GM19438 (cell line): ENCODE results near the gene TRIP12.
"Not testable (repeated sequence)": the region's sequence is repeated elsewhere in the genome, so short reads cannot be mapped to it uniquely, and the experiment has no call there.

Experiments
- ATAC-seq: cut with Tn5 transposase; IDR thresholded peaks from one replicate; pipeline ENCODE4 v1.9.1; 2021; ENCODE audit warnings: low read depth; ENCODE audit not compliant: unreplicated experiment

Gene TRIP12

DNA sequence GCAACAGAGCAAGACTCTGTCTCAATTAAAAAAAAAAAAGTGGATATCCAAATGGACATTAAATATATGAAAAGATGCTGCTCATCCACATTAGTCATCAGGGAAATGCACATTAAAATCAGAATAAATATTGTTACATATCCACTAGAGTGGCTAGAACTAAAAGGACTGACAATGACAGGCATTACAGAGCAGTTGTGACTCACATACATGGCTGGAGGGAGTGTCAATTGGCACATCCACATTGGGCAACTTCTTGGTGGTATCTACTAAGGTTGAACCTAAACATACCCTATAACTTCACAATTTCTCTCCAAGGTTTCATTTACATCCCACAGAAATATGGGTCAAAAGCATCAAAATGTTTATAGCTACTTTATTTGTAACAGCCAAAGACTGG is 193.4 kb downstream of the TRIP12 start:
- ATAC-seq, result no peak

DNA sequence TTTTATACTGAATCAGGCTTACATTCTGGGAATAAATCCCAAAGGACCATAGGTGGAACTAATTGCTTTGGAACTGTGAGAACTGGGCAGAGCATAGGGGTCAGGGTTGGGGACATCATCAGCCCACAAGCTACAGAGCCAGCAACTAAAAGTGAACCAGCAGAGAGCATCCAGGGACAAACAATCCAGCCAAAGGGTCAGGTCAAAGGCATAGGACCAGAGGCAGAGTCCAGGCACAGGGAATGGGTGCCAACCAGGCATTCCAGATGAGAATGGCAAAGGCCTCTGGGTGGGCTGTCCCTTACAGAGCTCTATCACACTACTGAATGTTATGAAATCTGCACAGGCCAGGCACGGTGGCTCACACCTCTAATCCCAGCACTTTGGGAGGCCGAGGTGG is 195.2 kb downstream of the TRIP12 start:
- ATAC-seq, result no peak

DNA sequence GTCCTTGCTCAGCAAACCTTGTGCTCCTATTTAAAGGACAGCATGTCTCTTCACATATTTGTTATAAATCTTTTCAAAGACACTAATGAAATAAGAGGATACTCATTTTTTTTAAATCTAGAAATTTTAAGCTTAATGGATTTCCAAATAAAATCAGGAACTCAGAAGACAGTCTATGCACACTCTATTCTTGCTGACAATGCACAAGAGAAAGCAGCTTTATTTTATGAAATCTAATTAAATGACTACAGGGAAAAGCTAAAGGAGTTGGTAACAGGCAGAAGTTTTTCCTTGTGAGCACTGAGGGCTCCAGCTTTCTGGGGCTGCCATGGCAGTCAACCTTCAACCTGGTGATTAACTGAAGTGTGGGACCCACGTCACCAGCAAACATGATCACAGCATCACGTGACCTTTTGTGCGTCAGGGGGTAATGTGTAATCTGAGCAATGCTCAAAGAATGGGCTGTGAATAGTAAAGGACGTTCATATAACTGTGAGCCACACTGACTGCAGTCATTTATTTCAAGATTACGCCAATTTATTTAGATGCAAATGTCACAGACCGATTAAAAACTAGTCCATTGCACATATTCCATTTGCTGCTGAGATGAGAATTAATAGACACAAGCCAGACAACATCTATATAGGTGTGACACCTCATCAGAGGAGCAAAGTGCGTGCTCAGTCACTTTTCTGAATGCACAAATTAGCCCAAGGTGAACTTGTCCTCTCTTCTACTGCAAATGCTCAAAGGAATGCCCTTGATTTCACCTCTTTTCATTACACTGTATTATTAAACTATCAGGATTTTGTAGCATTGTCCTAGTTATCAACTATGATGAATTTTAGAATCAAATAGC is 195.9 kb downstream of the TRIP12 start:
- no peak for ATAC-seq

DNA sequence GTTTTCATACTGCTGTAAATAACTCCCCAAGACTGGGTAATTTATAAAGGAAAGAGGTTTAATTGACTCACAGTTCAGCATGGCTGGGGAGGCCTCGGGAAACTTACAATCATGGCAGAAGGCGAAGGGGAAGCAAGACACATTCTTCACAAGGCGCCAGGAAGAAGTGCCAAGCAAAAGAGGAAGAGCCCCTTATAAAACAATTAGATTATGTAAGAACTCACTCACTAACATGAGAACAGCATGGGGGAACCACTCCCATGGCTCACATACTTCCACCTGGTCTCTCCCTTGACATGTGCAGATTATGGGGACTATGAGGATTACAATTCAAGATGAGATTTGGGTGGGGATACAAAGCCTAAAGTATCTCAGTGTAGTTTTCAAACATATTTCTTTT is 198.6 kb downstream of the TRIP12 start:
- ATAC-seq, result not testable (repeated sequence)

DNA sequence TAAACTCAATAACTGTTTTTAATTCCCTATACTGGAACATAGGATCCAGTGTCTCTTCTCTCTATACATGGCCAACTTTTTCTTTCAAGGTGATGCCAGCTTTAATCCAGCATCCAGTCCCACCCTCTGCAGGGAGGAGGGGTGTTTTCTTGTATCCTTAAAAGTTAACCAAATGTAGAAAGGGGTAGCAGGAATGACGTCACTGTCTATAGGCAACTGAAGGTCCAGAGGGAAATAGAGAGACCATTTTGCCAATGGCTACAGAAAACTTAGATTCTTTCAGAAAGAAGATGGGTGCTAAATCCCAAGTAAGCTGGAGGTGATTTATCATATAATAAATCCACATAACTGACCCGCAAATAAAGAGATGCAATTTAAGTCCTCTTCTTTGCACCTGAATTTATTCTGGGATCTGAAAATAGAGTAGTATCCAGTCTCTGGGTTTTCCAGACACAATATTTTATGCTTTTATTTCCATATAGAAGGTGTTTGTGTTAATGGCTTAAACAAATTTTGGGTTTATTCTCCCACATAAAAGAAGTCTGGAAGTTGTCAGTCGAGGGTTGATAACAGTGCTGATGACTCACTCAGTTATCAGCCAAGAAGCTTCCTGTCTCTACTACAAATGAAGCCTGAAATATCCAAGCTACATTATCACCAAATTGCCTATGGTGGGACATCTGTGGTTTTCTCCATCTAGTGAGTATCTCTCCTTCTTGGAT is 201.7 kb downstream of the TRIP12 start:
- ATAC-seq, result no peak

DNA sequence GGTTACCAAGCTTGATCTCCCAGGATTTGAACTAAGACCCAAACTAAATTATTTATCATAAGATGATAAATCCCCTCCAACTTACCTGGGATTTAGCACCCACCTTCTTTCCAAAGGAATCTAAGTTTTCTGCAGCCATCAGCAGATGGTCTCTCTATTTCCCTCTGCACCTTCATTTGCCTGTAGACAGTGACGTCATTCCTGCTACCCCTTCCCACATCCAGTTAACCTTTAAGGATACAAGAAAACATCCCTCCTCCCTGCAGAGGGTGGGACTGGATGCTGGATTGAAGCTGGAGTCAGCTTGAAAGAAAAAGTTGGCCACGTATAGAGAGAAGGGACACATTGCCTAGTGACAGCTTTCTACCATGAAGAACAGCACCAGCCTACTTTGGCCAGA is 203.8 kb downstream of the TRIP12 start:
- no peak for ATAC-seq

DNA sequence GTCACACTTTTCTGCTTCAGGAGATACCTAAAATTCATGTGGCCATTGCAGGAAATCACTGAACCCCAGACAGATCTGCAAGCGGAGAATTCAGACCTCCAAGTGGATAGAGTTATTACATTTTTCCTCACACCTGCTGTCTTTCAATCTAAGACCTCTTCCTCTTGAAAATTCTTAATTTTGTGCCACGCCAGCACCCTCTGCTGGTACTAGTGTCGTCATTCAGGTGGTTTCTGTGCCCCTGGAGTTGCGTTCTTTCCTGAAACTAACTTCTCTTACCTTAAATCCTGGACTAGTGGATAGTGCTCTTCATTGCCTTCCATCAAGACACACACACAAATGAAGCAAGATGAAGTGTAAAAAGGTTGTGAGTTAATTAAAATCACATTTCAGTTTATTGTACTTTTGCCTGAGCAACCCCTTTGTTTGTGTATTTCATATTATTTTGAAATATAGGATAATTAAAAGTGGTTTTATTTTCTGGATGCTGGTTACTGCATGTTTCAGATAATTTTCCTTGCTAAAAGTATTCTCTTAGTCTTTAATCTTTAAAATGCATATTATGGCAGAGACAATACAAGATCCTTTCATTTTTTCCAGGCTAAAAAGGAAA is 205.8 kb downstream of the TRIP12 start:
- ATAC-seq, result no peak

DNA sequence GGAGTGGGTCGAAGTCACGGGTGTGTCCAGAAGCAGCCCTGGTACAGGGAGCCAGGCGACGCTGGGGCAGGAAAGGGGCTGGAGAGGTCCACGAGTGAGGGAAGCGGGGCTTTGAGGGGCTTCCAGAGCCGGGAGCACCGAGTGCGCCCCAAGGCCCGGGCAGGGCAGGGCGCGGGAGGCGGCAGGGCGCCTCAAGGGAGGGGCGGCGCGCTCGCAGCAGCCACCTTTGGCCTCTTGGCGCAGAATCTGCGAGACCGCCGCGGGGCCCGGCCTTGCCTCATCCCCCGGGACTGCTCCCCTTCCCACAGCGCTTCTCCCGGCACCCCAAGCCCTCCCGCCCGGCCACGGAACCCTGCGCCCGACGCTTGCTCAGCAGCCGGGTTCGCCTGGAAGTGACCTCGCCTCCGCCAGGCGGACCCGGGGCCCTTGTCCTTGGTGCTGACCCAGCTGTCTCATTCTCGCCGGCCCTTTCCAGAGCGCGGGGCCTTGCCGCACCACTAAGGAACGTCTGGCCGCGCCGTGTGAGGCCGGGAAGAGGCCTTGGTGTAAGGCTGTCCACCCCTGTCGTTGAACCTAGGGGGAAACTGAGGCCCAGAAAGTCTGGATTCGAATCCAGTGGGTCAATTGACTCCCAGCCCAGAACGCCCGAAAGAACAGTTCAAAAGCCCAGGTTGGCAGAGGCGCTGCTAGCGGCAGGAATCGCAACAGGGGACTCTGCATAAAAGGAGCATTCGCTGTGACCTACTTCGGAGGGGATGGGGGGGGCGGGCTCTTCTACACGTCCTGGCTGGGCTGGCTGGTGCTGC is 206.9 kb downstream of the TRIP12 start:
- peak; percentile 32 for ATAC-seq

DNA sequence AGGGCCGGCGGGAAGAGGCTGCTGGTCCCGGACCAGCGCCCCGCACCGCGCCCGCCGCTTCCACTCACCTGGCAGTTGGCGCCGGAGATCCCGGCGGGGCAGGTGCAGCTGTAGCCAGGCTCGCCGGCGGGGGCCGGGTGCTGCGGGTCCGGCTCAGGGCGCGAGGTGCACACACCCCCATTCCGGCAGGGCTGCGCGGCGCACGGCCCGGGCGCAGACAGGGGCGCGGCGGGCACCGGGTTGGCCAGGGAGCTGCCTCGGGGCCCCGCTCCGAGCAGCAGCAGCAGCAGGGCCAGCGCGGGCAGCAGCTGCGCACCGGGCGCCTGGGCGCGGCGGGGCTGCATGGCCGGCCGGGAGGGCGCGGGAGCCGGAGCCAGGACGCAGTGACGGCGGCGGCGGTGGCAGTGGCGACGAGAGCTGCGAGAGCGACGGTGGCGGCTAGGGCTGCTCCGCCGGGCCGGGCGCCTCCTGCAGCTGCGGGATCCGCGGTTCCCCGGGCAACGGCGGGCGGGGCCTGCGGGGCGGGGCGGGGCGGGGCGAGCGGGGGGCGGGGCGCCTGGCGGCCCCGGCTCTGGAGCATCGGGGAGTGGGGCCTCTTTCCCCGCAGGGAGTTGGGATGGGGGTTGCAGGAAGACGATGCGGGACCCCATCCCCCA is 207.6 kb downstream of the TRIP12 start, which contains the start of gene DNER:
DNER (minus strand) TSS at position 476 of the 656 bp plus-strand sequence; CDS start at position 344, 132 bp downstream.
- peak; percentile 72 for ATAC-seq
